GM12878 (cell line): ENCODE data around the gene HAUS7. TPM values are rescaled to one million over a fixed set of nuclear protein-coding genes. Genes with fewer than 3 reads are reported as not detected.

Source experiments
- ATAC-seq: fragments of 200-7000 bp; cut with Tn5 transposase; 3 replicates; pipeline ENCODE4 v1.9.1; 2020; ENCODE audit warnings: mild to moderate bottlenecking, moderate library complexity
- BruUV-seq: library from RNA; stranded (reverse); fragments of 400-500 nt; replicated peaks from 2 replicates; lab custom pipeline; 2021; lab: Mats Ljungman, UMichigan
- CTCF ChIA-PET: fragments of 300-600 bp; sonication (Branson Sonifier 250); formaldehyde crosslinking; extraction: SDS; loops from one replicate; lab custom pipeline; 2021; ENCODE audit warnings: inconsistent platforms; lab: Yijun Ruan, JAX
- POLR2A ChIA-PET: fragments of 350-600 bp; formaldehyde crosslinking; extraction: SDS; loops from one replicate; lab custom pipeline; 2021; ENCODE audit warnings: inconsistent platforms; lab: Charles Lee
- RAD21 ChIA-PET: fragments of 300-600 bp; sonication (Branson Sonifier 250); formaldehyde crosslinking; loops from one replicate; lab custom pipeline; 2023; ENCODE audit warnings: antibody characterized with exemption; ENCODE audit not compliant: unreplicated experiment; lab: Charles Lee
- SMC1A ChIA-PET: fragments of 300-600 bp; sonication (Branson Sonifier 250); formaldehyde crosslinking; loops from one replicate; lab custom pipeline; 2023; ENCODE audit not compliant: unreplicated experiment, uncharacterized antibody; lab: Charles Lee
- DNase-seq: peaks from one replicate; pipeline ENCODE4 v3.0.0-alpha.2; 2011; ENCODE audit warnings: low read depth, low spot score
- FAIRE-seq: peaks from 3 replicates; lab custom pipeline; 2011; peaks lifted over from hg19 to GRCh38; lab: Jason Lieb, UNC
- H2AFZ ChIP-seq: 2 replicates; pipeline ENCODE4 v1.6.0; 2011; ENCODE audit warnings: low read depth, low read length, control low read depth; ENCODE audit not compliant: control insufficient read depth
- H3K27ac ChIP-seq: 2 replicates; pipeline ENCODE4 v1.5.1; 2011; ENCODE audit warnings: control low read depth; ENCODE audit not compliant: control insufficient read depth, insufficient read depth
- H3K27me3 ChIP-seq, 2 experiments: replicated peaks in 1 of 2; 2 replicates each; pipeline versions ENCODE4 v1.6.0 to v1.6.1; 2011; ENCODE audit warnings: low read length in 1 of 2; ENCODE audit not compliant: control insufficient read depth in 2 of 2, insufficient read depth in 2 of 2
- H3K36me3 ChIP-seq, 2 experiments: 2 replicates each; pipeline ENCODE4 v1.5.1; 2011; ENCODE audit warnings: low read length in 1 of 2; ENCODE audit not compliant: control insufficient read depth in 2 of 2, insufficient read depth in 2 of 2
- H3K4me1 ChIP-seq: 2 replicates; pipeline ENCODE4 v1.6.1; 2011; ENCODE audit warnings: mild to moderate bottlenecking, low read length, moderate library complexity, mixed read lengths; ENCODE audit not compliant: control insufficient read depth, insufficient read depth
- H3K4me2 ChIP-seq: 2 replicates; pipeline ENCODE4 v1.6.0; 2011; ENCODE audit warnings: control low read depth; ENCODE audit not compliant: control insufficient read depth, insufficient read depth
- H3K4me3 ChIP-seq: fragments of 200-600 bp; sonication (generic); 2 replicates; pipeline ENCODE4 v1.5.1; 2016
- H3K79me2 ChIP-seq: 2 replicates; pipeline ENCODE4 v1.6.0; 2011; ENCODE audit warnings: low read length; ENCODE audit not compliant: control insufficient read depth, insufficient read depth
- H3K9ac ChIP-seq: 2 replicates; pipeline ENCODE4 v1.8.0; 2011; ENCODE audit warnings: low read length, control low read depth, mixed read lengths; ENCODE audit not compliant: control insufficient read depth, insufficient read depth
- H3K9me3 ChIP-seq: replicated peaks from 3 replicates; pipeline ENCODE4 v1.5.1; 2011; ENCODE audit warnings: mild to moderate bottlenecking, low read length; ENCODE audit not compliant: control insufficient read depth, insufficient read depth
- H4K20me1 ChIP-seq: 2 replicates; pipeline ENCODE4 v1.6.0; 2011; ENCODE audit not compliant: control insufficient read depth, insufficient read depth
- CTCF ChIP-seq, 3 experiments: IDR thresholded peaks in 2 of 3; conservative IDR thresholded peaks in 1 of 3; 2 replicates each; pipeline ENCODE4 v1.5.1; 2011; ENCODE audit warnings: low read depth in 3 of 3, low read length in 3 of 3, mild to moderate bottlenecking in 3 of 3, control low read depth in 2 of 3, moderate library complexity in 2 of 3, inconsistent platforms in 1 of 3, mixed read lengths in 1 of 3; ENCODE audit not compliant: control insufficient read depth in 2 of 3, insufficient read depth in 1 of 3; ENCODE audit errors: extremely low read depth in 1 of 3
- ETV6 ChIP-seq, 2 experiments: fragments of 450-650 bp in 1 of 2; IDR thresholded peaks in 1 of 2; conservative IDR thresholded peaks in 1 of 2; 2 replicates each; pipeline ENCODE4 v1.6.1; 2014; ENCODE audit warnings: antibody characterized with exemption in 1 of 2, borderline replicate concordance in 1 of 2, low read depth in 1 of 2, mild to moderate bottlenecking in 1 of 2, moderate library complexity in 1 of 2
- FOS ChIP-seq: IDR thresholded peaks from 3 replicates; pipeline ENCODE4 v1.6.1; 2011; ENCODE audit warnings: borderline replicate concordance; ENCODE audit not compliant: insufficient read length; ENCODE audit errors: extremely low read depth
- LARP7 ChIP-seq: fragments of 450-650 bp; IDR thresholded peaks from 2 replicates; pipeline ENCODE4 v1.6.1; 2017; ENCODE audit warnings: mild to moderate bottlenecking
- MTA2 ChIP-seq: fragments of 450-650 bp; IDR thresholded peaks from 2 replicates; pipeline ENCODE4 v1.6.1; 2016; ENCODE audit warnings: low read depth, mild to moderate bottlenecking, moderate library complexity
- NRF1 ChIP-seq: conservative IDR thresholded peaks from 2 replicates; pipeline ENCODE4 v1.6.1; 2011; ENCODE audit warnings: mild to moderate bottlenecking, low read depth, low read length, improper control_type of control experiment
- PBX3 ChIP-seq: IDR thresholded peaks from 2 replicates; pipeline ENCODE4 v1.6.1; 2011; ENCODE audit warnings: mild to moderate bottlenecking, low read depth, low read length, moderate library complexity; ENCODE audit not compliant: insufficient replicate concordance
- POLR2A ChIP-seq: IDR thresholded peaks from 2 replicates; pipeline ENCODE4 v1.6.1; 2011; ENCODE audit warnings: low read depth, mild to moderate bottlenecking, low read length
- RCOR1 ChIP-seq: conservative IDR thresholded peaks from 2 replicates; pipeline ENCODE4 v1.6.1; 2012; ENCODE audit warnings: low read depth, low read length, improper control_type of control experiment
- SMARCA5 ChIP-seq: fragments of 450-650 bp; IDR thresholded peaks from 2 replicates; pipeline ENCODE4 v1.6.1; 2017; ENCODE audit warnings: mild to moderate bottlenecking
- TARDBP ChIP-seq: IDR thresholded peaks from 2 replicates; pipeline ENCODE4 v1.6.1; 2016; ENCODE audit warnings: borderline replicate concordance
- TCF7 ChIP-seq: IDR thresholded peaks from 2 replicates; pipeline ENCODE4 v1.6.1; 2014; ENCODE audit warnings: antibody characterized with exemption, borderline replicate concordance
- YBX1 ChIP-seq: fragments of 450-650 bp; IDR thresholded peaks from 2 replicates; pipeline ENCODE4 v1.6.1; 2016; ENCODE audit warnings: antibody characterized with exemption
- ZNF207 ChIP-seq: fragments of 450-650 bp; IDR thresholded peaks from 2 replicates; pipeline ENCODE4 v1.6.1; 2014; ENCODE audit warnings: antibody characterized with exemption, mild to moderate bottlenecking, borderline replicate concordance
- WGBS: methylation state at CpG from one replicate; pipeline ENCODE4 v1.1.6; 2016; ENCODE audit warnings: low lambda C conversion rate; ENCODE audit not compliant: insufficient replicate concordance, insufficient coverage; ENCODE audit errors: missing lambda C conversion rate; 5-methylcytosine and 5-hydroxymethylcytosine counted together
- in situ Hi-C: fragments of 300-500 bp; cut with MboI; formaldehyde crosslinking; loops from 9 replicates; pipeline ENCODE4 v1.14.3; 2018; ENCODE audit warnings: mixed read lengths
- intact Hi-C: fragments of 100-400 bp; cut with micrococcal nuclease; formaldehyde crosslinking; loops from one replicate; pipeline ENCODE4 v1.14.2; 2022; ENCODE audit not compliant: unreplicated experiment
- polyA plus RNA-seq, 11 experiments: library from polyadenylated mRNA; depleted of rRNA in 4 of 11; unstranded in 6 of 11; stranded (reverse) in 5 of 11; fragments of >200 nt; fragmentation: Nextera tagmentation in 4 of 11; fragmentation: Illumina TruSeq in 1 of 11; extraction: Ambion mirVana in 4 of 11; extraction: Trizol in 1 of 11; gene quantifications; 1 replicate in 1 of 11; 2 replicates in 10 of 11; pipeline versions ENCODE4 v1.2.1 to v1.2.3, GENCODE V29; 2011 to 2016; ENCODE audit warnings: inconsistent platforms in 2 of 11, missing spikeins in 2 of 11, low read depth in 1 of 11
- total RNA-seq, 4 experiments: library from RNA; depleted of rRNA in 3 of 4; stranded (reverse); fragments of >200 nt in 3 of 4; fragmentation: Illumina TruSeq in 1 of 4; extraction: Trizol in 1 of 4; gene quantifications; 2 replicates each; pipeline versions ENCODE4 v1.2.1 to v1.2.3, GENCODE V29; 2013 to 2021

The HAUS7 gene
- total and polyA plus RNA-seq, 10 of the 15 experiments (the other 5 are each of a cell fraction or from before 2014, with no cell fraction given), result 6.7 to 63.3 (median 24.1) TPM

- H2AFZ ChIP-seq, result no peak overlapping the region
- ChIA-PET POLR2A (no interaction called here), CTCF (no interaction called here), SMC1A (no interaction called here), RAD21 (no interaction called here)
- FAIRE-seq (no peak), DNase-seq (no peak), ATAC-seq (no peak)
- H3K9me3 ChIP-seq, result no peaks in the 10 kb centered on the region; the same call in 2 of the 3 replicates
- in situ Hi-C loops (no loop called here), intact Hi-C loops (no loop called here)
- no peak overlapping the region for H3K4me3 ChIP-seq
- no peak overlapping the region for H3K9ac ChIP-seq
- no peak for TF ChIP-seq POLR2A
- no peak for TF ChIP-seq LARP7
- TF ChIP-seq SMARCA5, result no peak
- TF ChIP-seq TARDBP, result no peak
- TF ChIP-seq RCOR1, result no peak
- TF ChIP-seq YBX1, result no peak
- no peak for TF ChIP-seq MTA2
- TF ChIP-seq CTCF (IDR thresholded peaks at IDR 0.05 in 2 of 3, conservative IDR thresholded peaks at IDR 0.05 in 1 of 3; ENCODE audit: control insufficient read depth in 2 of 3, extremely low read depth in 1 of 3, insufficient read depth in 1 of 3, low read depth in 3 of 3, low read length in 3 of 3), result no peak
- no peak for TF ChIP-seq NRF1
- TF ChIP-seq ZNF207, result no peak
- TF ChIP-seq ETV6 (conservative IDR thresholded peaks at IDR 0.05 in 1 of 2, IDR thresholded peaks at IDR 0.05 in 1 of 2; ENCODE audit: borderline replicate concordance in 1 of 2, low read depth in 1 of 2), result no peak
- no peak for TF ChIP-seq PBX3
- no peak for TF ChIP-seq FOS
- no peak for TF ChIP-seq TCF7
- H3K4me1 ChIP-seq, result no peaks in the 10 kb centered on the region
- no peaks in the 10 kb centered on the region for H3K79me2 ChIP-seq
- 36% methylated on average over 8 of the region's 8 CpGs for WGBS
- H3K27me3 ChIP-seq, result no peaks in the 10 kb centered on the region
- no peak overlapping the region for H3K4me2 ChIP-seq
- no peaks in the 10 kb centered on the region for H3K36me3 ChIP-seq
- no TSS peak for BruUV-seq
- H3K27ac ChIP-seq, result no peak overlapping the region
- H4K20me1 ChIP-seq, result no peaks in the 10 kb centered on the region
These were observed 35.6 kb downstream of the HAUS7 start for GRCh38 chrX:153434801-153435200.
